Stimulated activated CD4-positive, alpha-beta T cell treated with anti-CD3 and anti-CD28 coated beads, Interleukin-4, amount 100 ng/mL, for 48 hours (primary cell): ENCODE measurements around the gene VDR.
A peak's percentile ranks its signal among the peaks of the same experiment; 100 is the strongest.

Experiments
- DNase-seq, 2 donors: peaks; one replicate each; pipeline ENCODE4 v3.0.0-alpha.2; 2020; ENCODE audit warnings: low read depth in 2 of 2

The VDR gene

DNA sequence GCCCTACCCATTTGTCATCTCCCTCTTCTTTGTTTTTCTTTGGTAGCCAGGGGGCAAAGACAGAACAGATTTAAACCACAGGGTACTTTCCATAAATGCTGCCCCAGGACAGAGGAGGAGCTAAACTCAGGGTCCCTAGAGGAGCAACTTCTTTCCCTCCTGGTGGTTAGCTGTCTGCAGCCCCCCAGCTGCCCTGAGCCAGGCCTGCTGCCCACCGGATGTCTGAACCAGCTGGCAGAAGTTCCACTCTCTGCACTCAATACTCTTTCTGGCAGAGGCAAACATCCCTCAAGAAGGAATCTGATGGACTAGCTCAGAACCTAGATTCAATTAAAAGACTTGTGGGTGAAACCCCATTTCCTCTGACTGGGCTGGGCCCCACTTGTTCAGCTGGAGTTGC lies 10.7 kb downstream of the VDR start:
- no peak for DNase-seq

DNA sequence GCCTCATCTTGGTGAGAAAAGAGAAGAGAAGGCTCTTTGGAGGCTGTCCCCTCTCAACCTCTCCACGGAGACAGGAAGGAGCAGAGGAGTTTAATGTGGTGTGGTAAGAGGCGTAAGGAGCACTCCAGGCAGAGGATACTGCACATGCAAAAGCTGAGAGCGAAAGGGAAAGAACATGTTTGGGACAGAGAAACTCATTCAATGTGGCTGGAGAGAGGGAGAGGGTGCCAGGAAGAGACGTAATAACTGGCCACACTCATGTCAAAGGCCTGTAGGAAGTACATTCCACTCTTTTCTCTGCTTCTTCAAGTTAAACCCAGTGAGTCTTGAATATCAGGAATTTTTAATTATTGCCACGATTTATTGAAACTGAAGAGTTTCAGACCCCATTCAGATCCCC lies 12.0 kb downstream of the VDR start:
- no peak for DNase-seq

DNA sequence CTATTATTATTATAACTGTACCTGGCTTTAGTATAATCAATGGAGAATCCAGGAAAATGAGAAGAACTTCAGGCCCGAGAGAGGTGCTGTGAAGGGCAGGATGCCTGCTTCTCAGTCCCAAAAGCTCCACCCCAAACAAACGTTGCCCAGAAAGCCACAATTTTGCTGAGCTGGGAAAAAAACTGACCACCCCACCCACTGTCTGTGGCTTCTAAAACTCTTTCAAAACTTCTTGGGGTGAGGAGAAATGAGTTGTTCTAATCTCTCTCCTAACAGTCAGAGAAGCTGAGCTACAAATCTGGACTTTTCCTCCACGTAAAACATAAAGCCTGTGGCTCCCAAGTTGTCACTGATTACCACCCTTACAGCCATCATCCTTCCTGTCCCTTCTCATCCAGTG lies 13.4 kb downstream of the VDR start:
- DNase-seq = no peak

DNA sequence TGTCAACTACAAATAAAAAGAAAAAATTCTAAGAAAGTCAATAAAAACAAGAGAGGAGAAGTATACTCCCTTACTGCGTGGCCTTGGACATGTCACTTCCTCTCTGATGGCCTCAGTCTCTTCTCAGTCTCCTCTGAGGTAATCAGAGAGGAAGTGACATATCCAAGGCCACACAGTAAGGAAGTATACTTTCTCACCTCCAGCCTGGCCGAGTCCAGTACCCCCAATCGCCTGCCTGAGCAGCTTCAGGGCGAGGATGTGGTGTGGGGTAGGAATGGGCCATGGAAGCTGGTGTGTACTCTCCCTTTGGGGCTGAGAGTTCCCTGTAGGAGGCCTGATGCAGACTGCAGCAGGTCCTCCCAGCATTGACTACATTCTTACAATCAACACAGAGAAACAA lies 15.8 kb downstream of the VDR start:
- DNase-seq = no peak

DNA sequence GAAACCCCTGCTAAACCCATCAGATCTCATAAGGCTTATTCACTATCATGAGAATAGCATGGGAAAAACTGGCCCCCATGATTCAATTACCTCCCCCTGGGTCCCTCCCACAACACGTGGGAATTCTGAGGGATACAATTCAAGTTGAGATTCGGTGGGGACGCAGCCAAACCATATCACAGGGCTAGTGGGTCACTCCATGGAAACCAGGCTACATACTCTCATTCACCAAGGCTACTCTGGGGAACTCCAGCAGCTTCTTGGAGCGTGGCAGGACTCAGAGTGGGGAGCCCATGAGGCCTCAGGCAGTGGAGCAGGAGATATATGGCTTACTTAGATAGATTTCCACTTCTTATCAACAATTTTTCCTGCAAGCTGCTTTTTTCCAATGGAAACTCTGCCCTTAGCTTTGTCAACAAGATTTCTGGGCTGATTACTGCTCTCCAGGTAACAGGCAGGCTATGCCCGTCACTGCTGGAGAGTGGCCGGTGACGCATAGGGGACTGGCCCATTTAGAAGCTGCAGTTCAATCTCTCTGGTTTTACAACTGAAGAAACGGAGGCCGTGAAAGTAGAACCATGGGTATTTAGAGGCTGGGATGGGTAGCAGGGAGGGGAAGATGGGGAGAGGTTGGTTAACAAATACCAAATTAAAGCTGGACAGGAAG lies 16.5 kb downstream of the VDR start:
- no peak for DNase-seq

DNA sequence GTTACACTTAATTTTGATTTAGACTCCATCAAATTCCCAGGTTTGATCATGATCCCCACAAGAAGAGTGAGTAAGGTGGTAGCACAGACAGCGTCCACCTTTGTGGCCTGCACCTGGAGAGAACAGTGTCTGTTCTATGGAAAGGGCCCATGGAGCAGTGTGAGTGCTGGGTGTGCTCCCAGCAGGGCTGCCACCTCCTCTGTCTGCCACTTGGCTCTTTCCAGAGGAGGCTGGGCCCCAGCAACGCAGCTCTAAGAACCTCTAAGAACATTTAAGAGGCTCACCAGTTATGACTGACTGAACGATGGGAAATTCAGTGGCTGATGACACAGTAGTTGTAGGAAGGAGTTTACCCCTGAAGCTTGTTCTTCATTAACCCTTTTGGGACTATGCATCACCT lies 17.3 kb downstream of the VDR start:
- no peak for DNase-seq

DNA sequence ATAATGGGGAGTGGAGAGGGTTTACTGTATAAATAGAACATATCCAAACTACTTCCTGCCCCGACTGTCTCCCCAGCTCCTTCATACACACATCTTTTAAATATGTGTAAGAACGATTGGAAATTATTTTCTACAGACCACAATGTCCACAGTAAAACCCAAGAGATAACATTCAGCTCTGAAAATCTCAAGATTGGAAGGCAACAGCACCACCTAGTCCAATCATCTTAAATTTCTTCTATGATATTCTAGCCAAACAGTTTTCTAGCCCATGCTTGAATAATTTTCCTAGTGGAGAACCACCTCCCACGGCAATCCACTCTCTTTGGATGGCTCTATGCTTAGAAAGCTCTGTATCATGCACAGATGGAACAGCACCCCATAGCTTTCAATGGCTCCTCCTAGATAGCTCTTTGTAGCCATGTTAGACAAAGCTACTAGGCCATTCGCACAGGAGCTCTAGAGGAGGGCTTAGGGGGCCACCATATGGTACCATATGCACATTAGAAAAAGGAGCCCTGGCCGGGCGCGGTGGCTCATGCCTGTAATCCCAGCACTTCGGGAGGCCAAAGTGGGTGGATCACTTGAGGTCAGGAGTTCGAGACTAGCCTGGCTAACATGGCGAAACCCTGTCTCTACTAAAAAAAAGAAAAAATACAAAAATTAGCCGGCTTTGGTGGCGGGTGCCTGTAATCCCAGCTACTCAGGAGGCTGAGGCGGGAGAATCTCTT lies 18.1 kb downstream of the VDR start:
- DNase-seq = no peak

DNA sequence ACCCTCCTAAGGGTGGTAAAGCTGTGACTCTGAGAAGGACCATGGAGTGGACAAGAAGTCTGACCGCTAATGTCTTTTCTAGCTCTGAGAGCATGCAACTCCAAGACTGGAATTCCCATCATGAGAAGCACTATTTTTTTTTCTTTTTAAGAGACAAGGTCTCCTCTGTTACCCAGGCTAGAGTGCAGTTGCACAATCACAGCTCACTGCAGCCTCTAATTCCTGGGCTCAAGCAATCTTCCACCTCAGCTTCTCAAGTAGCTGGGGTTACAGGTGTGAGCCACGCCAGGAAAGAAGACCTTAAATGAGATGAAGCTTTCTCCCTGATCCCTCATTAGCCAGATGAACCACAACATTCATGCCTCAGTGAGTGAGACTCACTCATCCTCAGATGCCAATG lies 19.2 kb downstream of the VDR start:
- DNase-seq = no peak

DNA sequence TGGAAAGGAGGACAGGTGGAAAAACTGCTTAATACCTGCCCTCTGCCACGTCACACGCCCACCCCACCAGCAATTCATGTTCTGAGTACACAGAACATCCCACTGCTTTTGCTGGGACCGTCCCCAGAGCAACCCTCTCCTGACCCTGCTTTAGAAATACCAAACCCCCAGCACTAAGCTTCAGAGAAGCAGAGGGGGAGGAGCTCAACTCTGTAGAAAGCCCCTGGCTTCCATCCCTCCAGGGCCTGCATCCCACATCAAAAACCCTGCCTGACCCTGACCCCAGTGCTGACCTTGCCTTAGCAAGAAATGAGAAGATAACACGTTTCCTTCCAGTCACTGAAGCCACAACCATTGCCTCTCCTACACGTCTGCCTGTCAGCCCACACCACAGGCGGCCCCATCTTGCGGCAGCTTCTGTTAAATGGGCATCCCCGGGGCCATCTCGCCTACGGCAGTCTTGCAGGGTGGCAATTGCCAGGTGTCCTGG lies 19.7 kb downstream of the VDR start:
- DNase-seq = peak; percentile 76 to 84

DNA sequence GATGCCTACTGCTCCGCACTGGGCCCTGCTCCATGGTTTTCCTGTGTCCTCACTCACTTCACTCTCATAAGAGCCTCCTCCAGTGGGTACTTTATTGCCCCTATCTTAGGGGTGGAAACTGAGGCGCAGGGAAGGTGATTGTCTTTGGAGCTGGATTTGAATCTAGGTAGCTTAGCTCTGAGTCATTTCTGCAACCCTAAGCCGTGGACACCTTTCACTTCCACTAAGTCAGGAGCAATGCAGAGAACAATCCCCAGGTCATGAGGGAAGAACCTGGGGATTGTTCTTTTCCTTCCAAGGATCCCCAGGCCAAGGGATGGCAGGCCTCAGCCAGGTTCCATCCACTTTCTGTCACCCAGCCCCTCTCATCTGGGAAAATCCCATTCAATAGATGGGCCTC lies 20.3 kb downstream of the VDR start:
- DNase-seq = no peak

DNA sequence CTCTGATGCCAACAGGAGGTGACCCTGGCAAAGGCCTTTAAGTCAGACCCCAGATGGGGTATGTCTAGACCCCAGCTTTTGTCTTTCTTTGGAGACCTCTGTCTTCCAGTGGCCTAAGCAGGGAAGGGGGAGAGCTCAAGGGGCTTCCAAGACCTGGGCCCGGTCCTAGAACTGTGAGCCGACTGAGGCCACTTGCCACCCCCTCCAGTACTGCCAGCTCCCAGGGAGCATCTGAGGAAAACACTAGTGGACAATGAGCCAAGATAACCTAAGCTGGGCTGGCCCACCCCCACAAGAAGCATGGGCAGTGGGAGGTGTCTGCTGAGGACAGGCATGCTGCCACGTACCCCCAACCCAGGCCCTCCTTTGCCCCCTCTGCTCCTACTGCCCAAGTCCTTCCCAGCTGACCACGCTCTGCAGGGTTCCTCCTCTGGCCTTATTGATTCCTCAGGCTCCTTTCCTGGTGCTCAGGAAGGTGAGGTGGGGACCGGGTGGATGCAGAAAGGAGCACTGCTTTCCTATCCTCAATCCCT lies 21.1 kb downstream of the VDR start:
- no peak for DNase-seq

DNA sequence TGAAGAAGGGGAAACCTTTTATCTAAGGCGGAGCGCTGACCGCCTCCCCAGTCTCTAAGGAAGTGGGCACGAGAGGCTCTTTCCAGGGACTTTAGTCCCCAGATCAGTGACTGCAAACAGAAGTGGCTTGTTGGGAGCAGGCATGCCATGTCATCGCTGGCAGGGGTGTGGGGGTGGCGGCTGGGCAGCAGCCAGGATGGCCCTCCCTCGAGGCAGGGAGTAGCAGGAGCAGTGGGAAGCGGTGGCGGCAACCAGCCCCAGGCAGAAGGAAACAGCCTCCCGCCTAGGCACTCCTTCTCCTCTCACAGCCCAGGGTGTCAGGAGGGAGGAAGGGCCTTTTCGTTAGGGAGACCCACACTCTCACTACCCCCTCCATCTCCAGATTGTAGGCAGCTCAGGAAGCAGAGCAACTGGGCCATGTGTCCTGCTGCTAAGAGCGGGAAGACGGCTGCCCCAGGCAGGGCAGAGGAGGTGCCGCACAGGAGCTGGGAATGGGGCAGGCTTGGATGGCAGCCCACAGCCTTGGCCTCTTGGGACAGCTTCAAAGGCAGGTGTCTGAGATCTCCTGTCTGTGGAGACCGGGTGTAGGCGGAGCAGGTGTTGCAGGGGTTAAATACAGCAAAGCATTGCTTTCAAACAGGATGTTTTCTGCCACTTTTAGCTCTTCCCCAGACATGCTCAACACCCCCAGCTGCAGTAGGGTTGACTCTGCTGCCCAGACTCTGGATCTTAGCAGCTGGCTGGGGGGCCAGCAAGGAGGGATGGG lies 21.8 kb downstream of the VDR start:
- no peak for DNase-seq

DNA sequence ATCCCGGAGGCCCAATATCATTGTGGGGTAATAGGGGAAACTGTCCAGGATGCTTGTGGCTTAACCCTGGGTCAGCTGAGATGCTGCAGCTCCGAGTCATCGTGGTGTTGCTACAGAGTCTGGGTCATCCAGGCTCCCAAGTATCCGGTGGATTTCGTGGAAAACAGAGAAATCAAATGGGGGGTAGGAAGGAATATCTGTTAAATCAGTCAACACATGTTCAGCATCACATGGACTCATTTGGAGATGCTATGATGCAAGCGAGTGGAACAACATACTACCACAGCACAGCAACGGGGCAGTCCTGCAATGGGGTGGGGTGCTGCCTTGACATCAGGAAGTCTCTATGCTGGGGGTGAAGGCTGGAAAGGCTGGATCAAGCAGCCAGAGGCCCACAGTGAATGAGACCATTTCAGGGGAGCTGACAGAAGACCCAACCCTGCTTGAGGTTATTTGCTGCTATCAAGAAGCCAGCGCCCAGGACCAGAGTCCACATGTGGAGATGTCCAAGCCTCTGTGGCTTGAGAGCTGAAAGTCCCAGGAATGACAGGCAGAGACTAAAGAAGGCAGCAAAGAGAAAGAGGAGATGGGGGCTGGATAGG lies 22.9 kb downstream of the VDR start:
- no peak for DNase-seq

DNA sequence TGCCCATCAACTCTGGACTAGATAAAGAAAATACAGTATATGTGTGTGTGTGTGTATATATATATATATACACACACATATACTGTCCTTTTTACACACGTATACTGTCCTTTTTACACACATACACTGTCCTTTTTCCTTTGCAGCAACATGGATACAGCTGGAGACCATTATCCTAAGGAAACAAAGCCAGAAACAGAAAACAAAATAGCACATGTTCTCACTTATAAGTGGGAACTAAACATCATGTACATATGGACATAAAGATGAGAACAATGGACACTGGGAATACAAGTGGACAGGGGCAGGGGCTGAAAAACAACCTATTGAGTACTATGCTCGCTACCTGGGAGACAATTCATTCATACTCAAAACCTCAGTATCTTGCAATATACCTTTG lies 23.7 kb downstream of the VDR start:
- DNase-seq = no peak

DNA sequence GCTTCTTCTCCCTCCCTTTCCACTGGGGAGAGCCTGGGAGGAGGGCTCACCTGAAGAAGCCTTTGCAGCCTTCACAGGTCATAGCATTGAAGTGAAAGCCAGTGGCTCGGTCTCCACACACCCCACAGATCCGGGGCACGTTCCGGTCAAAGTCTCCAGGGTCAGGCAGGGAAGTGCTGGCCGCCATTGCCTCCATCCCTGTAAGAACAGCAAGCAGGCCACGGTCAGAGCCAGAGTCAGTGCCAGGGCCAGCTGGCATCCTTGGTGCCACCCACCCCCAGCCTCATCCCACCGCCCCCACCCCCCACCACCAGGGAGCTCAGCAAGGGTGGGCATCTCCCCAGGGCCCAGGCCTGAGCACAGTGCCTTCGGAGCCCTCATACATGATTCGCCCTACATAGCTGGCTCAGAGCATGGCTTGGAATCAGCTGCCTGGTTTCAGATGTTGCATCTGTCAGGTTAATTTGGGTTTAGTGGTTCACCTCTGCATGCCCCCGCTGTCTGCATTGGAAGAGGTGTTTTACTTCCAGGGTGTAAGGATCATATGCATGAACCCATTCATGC lies 25.8 kb downstream of the VDR start:
- no peak for DNase-seq

DNA sequence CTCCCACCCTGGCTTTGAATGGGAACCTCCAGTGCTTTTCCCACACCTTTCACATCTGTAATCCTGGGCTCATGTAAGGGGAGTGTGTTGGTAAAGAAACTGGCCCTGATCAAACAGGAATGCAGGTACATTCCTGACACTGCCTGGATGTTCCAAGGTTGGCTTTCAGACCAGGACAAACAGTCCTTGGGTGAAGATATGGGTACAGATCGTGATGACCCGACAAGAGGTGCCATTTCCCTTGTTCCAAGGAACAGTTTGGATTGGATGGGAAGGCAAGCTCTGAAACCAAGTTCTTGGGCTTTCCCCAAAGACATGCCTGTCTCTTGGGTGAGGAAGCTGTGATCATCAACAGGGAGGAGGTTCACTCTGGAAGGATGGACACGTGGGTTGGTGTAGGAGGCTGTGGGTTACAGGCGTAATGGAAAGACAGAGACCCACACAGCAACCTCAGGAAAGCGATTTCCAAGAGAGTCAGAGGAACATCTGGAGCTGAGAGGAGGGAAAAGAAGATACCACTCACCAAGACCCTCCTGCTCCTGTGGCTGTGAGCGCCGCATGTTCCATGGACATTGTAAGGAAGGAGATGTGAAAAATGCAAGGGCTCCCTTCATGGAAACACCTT lies 26.4 kb downstream of the VDR start:
- no peak for DNase-seq

DNA sequence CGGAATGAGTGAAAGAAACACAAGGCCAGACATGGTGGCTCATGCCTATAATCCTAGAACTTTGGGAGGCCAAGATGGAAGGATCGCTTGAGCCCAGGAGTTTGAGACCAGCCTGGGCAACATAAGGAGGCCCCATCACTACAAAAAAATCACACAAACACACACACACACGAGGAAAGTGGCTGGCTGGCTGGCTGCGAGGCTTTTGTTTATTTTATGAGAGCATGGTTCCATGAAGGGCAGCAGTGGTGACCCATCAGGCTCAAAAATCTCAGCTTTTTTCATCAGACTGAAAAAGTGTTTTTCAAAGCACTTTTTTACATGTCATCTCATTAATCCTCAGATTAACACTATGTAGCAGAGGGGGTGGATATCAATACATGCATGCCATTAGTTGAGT lies 27.7 kb downstream of the VDR start:
- no peak for DNase-seq

DNA sequence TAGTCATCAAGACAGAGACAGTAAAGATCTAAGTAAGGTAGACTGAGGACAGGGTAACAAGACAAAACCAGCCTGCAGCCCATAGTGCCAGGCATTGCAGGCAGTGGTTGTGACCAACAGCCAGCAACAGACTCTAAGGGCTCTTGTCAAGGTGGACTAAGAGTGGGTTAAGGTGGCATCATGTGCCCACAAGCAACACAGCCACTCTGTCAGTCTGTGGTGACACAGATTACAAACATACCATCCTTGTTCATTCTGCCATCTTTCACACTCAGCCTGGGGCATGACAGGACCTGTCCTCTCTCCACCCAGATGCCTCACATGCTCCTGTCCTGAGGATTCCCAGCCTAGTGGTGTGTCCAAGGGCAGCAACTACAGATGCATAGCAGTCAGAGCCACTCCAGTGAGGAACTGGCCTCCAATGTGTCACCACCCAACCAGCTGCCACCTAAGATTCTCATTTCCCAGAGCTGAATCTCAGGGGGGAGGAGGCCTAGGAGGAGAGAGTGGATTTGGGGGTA lies 28.3 kb downstream of the VDR start:
- no peak for DNase-seq

DNA sequence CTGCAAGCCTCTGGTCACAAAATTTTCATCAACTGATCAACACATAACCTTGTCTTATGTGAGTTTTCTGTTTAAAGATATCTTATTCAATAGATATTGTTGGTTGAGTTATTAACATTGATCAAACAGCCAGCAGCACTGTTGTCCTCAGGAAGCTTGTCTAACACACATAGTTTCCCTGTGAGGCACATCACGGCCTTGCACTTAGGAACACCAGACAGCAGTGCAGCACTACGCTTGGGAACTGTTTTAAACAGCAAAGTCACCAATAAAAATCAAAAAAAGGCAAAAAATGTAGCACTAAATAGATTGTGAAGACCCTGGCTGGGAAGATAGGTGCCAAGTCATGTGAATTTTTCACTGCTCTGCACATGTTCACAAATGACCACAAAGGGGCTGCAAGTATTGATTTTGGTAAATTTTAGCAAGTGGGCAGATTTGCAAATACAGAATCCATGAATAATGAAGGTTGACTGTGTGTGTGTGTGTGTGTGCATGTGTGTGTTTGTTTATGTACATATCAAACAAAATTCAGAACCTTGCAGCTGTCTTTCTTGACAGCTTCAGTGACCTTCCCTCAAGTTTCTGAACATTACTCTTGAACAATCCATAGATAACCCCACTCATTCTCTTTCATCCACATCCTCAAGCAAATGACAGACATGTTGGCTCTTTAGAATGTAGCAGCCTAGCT lies 28.9 kb downstream of the VDR start:
- DNase-seq = no peak

DNA sequence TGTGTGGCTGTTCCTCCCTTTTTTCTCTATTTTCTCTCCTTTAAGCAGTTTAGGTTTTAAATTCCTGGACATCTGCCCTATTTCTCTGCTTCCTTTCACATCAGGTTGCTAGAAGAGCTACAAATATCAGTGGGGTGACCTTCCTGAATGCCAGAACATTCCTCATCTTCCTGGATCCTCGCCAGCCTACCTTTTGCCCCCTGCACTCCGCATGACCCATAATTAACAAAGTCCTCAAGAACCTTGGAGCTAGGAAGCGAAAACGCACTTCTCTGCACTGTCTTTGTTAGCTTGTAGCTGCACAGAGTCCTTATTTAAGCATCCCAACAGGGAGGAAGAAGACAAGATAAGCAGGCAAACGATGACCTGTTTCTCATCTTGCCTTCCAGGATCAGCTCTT lies 30.5 kb downstream of the VDR start:
- DNase-seq = no peak
